UCSD-AML1 (cell line): ENCODE data around the gene XDH.

ENCODE experiments used
- DNase-seq: peaks from one replicate; lab custom pipeline; 2025; ENCODE audit not compliant: unreplicated experiment; lab: John Stamatoyannopoulos, UW

XDH gene

DNA sequence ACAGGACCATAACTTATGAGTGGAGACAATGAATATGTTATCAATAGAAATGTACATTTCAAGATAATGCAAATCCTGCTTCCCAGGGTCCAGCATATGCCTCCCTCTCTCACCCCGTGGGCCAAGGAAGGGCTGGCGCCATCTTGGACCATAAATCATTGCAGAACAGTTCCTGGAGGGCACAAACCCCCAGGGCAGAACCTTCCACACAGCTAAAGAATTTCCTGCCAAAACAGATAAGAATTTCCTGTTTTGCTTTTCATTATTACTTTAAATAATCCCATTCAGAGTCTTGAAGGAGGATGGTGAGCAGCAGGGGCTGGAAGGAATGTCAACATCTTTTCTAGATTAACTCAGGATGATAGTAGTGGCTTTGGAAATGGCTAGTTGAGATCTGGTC lies 126.9 kb downstream of the XDH start:
- DNase-seq = no peak

DNA sequence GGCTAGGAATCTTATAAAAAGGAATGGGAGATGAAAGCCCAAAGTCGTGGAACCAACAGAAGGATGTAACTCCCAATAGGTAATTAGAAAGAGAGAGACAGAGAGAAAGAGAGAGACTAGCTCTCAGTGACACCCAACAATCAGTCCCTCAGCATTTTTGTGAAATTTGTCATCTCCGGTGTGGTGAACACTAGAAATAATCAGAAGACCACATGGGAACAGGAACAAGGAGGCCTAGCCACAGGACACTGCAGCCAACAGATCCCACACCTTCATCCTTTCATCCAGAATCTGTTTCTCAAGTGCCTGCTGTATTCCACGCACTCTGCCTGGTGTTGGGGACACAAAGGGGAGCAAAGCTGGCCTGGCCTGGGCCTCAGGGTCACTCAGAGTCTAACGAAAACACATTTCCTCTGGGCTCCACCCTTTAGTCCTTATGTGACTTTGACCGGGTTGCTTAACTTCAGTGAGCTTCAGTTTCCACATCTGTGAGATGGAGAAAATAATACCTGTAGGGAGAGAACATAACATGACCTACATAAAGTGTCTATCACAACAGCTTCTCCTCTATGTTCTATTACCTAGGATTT lies 127.5 kb downstream of the XDH start:
- no peak for DNase-seq

DNA sequence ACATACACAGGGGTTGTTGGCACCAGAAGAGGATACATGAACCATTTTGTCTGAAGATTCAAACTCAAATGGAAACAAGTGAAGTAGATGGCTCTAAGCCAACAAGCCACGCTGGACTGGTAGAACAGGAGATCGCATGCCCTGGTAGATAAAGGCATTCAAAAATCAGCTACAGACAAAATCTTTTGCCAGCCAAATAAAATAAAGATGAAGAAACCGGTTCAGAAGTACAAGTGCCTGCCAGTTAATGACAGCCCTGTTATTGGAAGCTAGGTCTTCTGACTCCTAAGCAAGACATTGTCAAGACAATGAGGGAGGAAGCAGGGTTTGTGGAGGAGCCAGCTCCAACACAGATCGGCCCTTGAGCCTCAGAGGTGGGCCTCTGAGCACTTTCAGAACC lies 128.3 kb downstream of the XDH start:
- DNase-seq = no peak
